ENCODE measurements around the gene PELI3.
"Not testable (repeated sequence)": the region's sequence is repeated elsewhere in the genome, so short reads cannot be mapped to it uniquely, and the experiment has no call there.

Gene PELI3, protein sequence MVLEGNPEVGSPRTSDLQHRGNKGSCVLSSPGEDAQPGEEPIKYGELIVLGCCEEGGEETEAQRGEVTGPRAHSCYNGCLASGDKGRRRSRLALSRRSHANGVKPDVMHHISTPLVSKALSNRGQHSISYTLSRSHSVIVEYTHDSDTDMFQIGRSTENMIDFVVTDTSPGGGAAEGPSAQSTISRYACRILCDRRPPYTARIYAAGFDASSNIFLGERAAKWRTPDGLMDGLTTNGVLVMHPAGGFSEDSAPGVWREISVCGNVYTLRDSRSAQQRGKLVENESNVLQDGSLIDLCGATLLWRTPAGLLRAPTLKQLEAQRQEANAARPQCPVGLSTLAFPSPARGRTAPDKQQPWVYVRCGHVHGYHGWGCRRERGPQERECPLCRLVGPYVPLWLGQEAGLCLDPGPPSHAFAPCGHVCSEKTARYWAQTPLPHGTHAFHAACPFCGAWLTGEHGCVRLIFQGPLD

GRCh38 chr11:66466225-66467033 lies at the start of gene PELI3:
TSS of gene PELI3 (plus strand) at chr11:66466905. CDS start at chr11:66468129, 1,224 bp downstream.
- DNase-seq (ENCODE audit: low read depth, low spot score): peak; percentile 87

DNA sequence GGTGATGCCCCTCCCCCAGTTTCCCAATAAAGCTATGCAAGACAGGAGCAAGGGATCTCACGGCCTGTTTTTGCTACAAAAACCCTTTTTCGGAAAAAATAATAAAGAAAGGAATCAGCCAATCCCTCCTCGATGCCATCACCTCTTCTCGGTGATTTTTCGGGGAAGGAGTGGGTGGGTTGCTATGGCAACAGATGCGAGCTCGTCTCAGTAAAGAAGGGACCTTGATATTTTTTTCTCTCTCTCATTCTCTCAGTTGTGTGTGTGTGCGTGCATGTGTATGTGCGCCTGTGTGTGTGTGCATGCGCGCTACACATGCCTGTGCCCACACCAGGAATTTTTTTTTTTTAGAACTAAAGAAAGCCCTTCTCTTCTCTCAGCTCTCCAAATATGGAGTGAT lies 49.7 kb upstream of the PELI3 start:
- no peak for DNase-seq (ENCODE audit: low read depth, low spot score)

GRCh38 chr11:66418168-66418985 lies 48.3 kb upstream of the PELI3 start:
- DNase-seq (ENCODE audit: low read depth, low spot score): peak; percentile 49

DNA sequence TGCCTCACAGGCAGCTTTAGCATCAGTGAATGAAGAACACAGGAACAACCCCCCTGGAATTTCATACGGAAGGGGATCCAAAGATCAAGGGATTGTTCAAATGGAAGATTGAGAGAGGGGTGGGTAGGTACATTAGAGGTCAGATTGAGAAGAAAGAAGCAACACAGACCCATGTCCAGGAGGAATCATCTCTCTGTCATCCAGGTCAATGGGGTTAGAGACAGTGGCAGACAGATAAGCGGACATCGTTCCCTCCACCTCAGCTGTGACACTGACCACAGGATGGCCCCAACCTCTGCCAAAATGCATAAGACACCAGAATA lies 47.8 kb upstream of the PELI3 start:
- no peak for DNase-seq (ENCODE audit: low read depth, low spot score)

DNA sequence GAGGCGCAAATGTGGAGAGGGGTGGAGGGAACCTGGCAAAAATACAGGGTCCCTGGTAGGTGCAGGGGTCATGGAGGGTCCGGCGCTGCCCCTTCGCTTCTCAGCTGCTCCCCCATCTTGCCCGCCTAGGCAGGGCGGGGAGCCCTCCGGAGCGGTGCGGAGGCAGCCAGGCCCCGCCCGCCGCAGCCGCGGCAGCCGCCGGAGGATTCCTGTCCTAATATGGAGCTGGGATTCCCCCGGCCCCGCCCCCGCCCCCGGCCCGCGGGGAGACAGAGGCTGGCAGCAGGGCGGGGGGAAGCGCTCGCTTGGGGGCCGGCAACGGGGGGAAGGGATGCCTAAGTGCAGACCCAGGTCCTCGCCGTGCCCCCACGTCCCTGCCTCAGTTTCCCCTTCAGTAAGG lies 46.9 kb upstream of the PELI3 start:
- no peak for DNase-seq (ENCODE audit: low read depth, low spot score)

DNA sequence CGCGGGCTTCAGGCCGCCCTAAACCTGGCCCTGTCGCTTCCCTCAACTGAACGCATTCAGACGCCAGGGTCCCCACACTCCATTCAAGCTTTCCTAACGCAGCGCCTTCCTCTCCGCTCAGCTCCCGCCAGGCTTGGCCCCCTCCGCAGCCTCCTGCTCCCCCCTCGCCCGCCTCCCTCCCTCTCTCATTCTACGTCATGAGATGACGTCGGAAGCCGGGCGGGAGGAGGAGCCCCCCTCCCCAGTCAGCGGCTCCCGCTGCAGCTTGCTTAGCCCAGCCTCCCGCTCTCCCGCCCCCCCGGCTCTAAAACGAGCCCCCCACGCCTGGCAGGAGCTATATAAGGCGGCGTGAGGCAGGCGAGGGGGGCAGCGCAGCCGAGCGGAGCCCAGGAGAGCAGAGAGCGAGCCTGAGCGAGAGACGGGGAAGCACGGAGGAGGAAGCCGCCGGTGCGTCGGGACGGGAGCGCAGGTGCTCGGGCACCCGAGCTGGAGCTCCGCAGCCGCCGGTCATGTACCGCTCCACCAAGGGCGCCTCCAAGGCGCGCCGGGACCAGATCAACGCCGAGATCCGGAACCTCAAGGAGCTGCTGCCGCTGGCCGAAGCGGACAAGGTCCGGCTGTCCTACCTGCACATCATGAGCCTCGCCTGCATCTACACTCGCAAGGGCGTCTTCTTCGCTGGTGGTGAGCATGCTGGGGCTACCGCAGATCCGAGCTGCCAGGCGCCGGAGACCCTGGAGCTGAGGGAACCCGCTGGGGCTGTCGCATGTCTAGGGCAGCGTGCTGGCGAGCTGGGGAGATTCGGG lies 45.8 kb upstream of the PELI3 start, which contains the start of gene NPAS4:
NPAS4 (plus strand) TSS at position 365 of the 806 bp plus-strand sequence; CDS start at position 510, 145 bp downstream.
- no peak for DNase-seq (ENCODE audit: low read depth, low spot score)

DNA sequence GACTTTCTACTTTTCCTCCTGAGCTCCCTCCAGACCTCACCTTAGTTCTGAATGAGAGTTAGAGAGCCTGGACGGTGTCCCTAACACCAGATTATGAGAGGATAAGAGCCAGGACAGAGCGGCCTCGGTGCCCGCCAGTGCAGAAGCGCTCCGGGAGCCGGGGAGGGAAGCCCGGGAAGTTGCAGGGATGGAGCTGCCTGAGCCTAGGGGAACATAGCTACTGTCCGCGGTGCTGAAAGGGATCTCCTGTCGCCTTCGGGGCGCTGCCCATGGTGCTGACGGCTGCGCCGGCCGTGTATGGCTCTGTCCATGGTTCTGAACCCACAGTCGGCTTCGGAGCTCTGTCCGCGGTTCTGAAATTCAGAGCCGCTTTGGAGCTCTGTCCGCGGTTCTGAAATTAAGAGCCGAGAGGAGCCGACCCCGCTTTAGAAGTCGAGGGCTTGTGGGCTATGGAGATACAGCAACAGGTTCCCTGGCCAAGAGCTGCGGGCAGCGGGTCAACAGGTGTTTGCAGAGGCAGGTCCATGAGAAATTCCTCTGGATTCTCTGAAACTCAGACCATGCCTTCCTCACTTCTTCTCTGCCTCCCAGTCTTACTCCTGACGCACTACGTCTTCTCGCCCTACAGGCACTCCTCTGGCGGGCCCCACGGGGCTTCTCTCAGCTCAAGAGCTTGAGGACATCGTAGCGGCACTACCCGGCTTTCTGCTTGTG lies 45.1 kb upstream of the PELI3 start:
- peak; percentile 64 for DNase-seq (ENCODE audit: low read depth, low spot score)

GRCh38 chr11:66426314-66426713 lies 40.4 kb upstream of the PELI3 start:
- no peak for DNase-seq (ENCODE audit: low read depth, low spot score)

- no peak for DNase-seq (ENCODE audit: low read depth, low spot score)
Measured at GRCh38 chr11:66428933-66429332, 37.8 kb upstream of the PELI3 start.

DNA sequence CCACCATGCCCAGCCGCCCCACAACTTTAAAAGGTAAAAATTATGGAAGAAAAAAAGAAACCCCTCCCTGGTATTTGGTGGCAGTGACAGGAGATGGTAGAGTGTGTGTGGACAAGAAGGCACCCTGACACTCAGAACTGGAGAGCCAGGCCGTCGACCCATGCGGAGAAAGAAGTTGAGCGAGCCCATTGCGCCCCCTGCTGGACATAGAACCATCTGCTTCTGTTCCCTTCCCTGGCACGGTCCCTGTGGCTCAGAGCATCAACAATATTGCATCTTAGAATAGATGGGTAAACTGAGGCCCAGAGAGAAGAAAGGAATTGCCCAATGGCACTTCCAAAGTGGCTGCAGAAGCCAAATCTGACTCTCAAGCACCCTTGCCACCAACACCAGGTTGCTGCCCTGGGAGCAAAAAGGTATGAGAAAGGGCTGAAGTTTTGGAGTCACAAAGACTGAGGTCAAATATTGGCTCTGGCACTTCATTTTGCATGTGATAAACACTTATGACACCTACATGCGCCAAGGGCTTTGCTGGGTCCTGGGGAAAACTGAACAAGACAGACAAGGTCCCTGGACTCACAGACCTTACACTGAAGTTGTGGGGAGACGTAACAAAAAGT lies 36.6 kb upstream of the PELI3 start:
- DNase-seq (ENCODE audit: low read depth, low spot score): peak; percentile 52

DNA sequence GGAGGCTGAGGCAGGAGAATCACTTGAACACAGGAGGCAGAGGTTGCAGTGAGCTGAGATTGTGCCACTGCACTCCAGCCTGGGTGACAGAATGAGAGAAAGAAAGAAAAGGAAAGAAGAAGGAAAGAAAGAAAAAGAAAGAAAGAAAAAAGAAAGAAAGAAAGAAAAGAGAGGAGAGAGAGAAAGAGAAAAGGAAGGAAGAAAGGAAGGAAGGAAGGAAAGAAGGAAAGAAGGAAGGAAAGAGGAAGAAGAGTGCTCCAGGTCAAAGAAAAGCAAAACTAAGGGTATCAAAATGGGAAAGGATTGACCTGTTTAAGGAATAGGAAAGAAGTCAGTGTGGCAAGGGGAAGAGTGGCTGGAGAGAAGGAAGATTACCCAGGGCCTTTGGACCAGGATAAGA lies 35.4 kb upstream of the PELI3 start:
- DNase-seq (ENCODE audit: low read depth, low spot score): not testable (repeated sequence)

- DNase-seq (ENCODE audit: low read depth, low spot score): not testable (repeated sequence)
Measured at GRCh38 chr11:66431871-66432329, 34.8 kb upstream of the PELI3 start.

DNA sequence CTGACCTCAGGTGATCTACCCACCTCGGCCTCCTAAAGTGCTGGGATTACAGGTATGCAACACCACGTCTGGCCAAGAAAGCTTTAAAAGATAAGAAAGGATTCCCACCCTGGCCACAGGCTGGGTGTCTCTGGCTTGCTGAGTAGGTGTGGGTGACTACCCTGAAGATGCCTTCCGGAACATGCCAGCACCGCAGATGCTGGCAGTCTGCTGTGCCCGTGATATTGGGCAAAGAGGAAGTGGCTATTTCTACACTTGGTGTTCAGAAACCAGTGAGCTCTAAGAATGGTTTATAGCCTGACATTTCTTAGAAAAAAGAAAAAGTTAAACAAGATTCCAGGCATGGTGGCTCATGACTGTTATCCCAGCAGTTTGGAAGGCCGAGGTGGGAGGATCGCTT lies 34.1 kb upstream of the PELI3 start:
- no peak for DNase-seq (ENCODE audit: low read depth, low spot score)

GRCh38 chr11:66437979-66438503 lies 28.7 kb upstream of the PELI3 start:
- no peak for DNase-seq (ENCODE audit: low read depth, low spot score)

- DNase-seq (ENCODE audit: low read depth, low spot score): peak; percentile 79
Measured at GRCh38 chr11:66438504-66439466, 27.9 kb upstream of the PELI3 start, which contains the start of gene MRPL11. TSS of gene MRPL11 (minus strand) at chr11:66438848. CDS start at chr11:66438754, 94 bp downstream.

- DNase-seq (ENCODE audit: low read depth, low spot score): not testable (repeated sequence)
Measured at GRCh38 chr11:66440101-66440939, 26.4 kb upstream of the PELI3 start.

DNA sequence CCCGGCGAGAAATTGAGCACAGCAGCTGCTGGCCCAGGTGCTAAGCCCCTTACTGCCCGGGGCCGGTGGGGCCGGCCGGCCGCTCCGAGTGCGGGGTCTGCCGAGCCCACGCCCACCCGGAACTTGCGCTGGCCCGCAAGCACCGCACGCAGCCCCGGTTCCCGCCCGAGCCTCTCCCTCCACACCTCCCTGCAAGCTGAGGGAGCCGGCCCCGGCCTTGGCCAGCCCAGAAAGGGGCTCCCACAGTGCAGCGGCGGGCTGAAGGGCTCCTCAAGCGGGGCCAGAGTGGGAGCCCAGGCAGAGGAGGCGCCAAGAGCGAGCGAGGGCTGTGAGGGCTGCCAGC lies 25.8 kb upstream of the PELI3 start:
- DNase-seq (ENCODE audit: low read depth, low spot score): not testable (repeated sequence)
